PC-3 (cell line): ENCODE measurements around the gene CLCF1.
A peak's percentile ranks its signal among the peaks of the same experiment; 100 is the strongest.

Experiments used
- CTCF ChIP-seq: fragments of 300-600 bp; sonication (generic); conservative IDR thresholded peaks from 2 replicates; pipeline ENCODE4 v1.5.1; 2017; ENCODE audit warnings: antibody characterized with exemption, low read depth, mild to moderate bottlenecking, low read length
- EZH2 ChIP-seq: fragments of 300-600 bp; sonication (generic); IDR thresholded peaks from one replicate; pipeline ENCODE4 v1.6.1; 2017; ENCODE audit warnings: antibody characterized with exemption, mild to moderate bottlenecking, low read length; ENCODE audit not compliant: unreplicated experiment

- TF ChIP-seq CTCF (peak; percentile 16; the same call in 1 of the 2 replicates), EZH2 (no peak)
These were observed 19.0 kb downstream of the CLCF1 start for GRCh38 chr11:67354075-67355022.
